Fibroblast of skin of scalp (primary cell): ENCODE data around the gene C6orf89. TPM values are rescaled to one million over a fixed set of nuclear protein-coding genes. Genes with fewer than 3 reads are reported as not detected.
A peak's percentile ranks its signal among the peaks of the same experiment; 100 is the strongest.

Experiments used
- DNase-seq: peaks from one replicate; pipeline ENCODE4 v3.0.0-alpha.2; 2013
- polyA plus RNA-seq, 2 experiments: library from polyadenylated mRNA; unstranded; fragments of 120-200 nt; gene quantifications; one replicate each; pipeline ENCODE4 v1.2.1, GENCODE V29; 2013; ENCODE audit not compliant: insufficient read length in 2 of 2

The C6orf89 gene, protein sequence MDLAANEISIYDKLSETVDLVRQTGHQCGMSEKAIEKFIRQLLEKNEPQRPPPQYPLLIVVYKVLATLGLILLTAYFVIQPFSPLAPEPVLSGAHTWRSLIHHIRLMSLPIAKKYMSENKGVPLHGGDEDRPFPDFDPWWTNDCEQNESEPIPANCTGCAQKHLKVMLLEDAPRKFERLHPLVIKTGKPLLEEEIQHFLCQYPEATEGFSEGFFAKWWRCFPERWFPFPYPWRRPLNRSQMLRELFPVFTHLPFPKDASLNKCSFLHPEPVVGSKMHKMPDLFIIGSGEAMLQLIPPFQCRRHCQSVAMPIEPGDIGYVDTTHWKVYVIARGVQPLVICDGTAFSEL
- 43.4 TPM for polyA plus RNA-seq (2013, experiment 1 of 2; ENCODE audit: insufficient read length)
- 42.2 TPM for polyA plus RNA-seq (2013, experiment 2 of 2; ENCODE audit: insufficient read length)

DNA sequence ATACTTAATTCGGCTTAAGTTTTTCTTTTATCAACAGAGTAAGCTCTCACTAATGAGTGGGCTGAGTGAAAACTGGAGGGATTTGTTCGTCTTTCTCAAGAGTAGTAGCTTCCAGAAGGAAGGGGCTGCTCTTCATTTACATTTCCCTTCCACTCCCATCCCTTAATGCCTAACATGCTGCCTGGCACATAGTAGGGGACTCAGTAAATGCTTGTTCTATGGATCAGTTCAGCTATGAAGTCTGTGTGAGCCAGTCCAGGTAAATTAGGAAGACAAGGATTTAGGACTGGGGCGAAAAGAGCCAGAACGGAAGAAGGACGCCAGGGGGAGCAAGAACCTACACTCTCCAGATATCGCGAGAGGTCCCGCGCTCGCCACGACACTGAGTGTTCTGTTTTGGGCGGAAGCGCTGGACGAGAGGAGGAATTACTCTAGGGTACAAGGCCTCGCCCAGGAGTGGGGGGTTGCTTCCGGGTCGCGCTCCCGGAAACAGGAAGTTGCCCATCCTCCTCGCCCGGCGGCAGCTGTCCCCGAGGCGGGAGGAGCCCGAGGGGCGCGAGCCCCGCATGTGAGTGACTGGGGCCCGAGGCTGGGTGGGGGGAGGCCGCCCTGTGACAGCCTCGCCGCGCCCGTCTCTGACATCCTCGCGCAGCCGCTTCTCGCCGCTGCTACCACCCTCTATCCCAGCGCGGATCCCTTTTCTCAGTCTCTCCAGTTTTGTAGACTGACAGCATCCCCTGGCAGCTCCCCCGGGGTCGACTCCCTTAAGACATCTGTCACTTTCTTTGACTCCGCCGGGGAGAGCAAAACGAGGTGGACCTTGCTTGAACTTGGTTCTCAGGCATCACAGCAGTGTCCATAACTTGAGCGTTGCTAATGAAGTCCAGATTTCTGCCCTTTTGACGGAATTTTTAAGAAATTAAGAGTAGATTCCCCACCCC, at the start of gene C6orf89:
Gene C6orf89 (plus strand): TSS at position 492 of the 941 bp plus-strand sequence. CDS start 13,493 bp downstream, outside the sequence.
- peak; percentile 99 for DNase-seq

DNA sequence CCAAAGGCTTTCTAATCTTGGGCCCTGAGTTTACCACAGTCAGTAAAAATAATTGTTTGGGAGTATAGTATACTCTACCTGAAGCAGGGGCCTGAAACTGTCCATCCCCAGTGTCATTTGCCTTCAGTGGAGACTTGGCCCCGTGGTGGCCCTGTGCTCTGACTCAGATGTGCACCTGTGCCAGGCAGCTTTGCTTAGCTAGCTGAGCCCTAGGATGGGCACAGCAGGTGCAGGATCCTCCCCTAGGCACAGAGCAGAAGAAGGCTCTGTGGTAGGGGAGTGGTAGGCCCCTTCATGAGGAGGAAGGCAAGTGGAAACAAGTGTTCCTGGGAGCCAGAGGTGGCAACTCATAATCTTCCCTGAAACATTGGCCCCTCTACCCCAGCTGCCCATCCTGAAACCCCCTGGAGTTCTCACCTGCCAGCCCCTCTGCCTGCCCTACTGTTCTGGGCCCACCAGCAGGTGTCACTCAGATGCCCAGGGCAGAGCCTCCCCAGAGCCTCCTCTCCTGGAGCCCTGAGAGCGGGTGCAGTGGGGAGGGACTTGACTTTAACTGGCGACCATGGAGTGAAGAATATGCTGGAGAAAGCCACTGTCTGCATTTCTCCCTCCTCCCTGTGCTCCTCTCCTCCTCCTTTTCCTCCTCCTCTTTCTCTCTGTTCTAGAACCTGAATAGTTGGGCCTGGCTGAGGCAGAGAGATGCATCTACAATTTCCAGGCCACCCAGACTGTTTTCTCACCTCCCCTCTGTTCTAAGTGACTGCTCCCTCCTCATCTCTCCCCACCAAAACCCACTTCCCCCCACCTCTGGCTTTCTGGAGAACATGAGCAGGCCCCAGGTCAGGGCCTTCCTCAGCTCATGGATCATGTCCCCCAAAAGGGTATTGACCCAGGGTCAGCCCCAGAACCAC, 49.4 kb upstream of the C6orf89 start:
- no peak for DNase-seq

- no peak for DNase-seq
Observed at GRCh38 chr6:36837022-36837339, 48.8 kb upstream of the C6orf89 start.

- no peak for DNase-seq
Observed at GRCh38 chr6:36837686-36838085, 48.1 kb upstream of the C6orf89 start.

DNA sequence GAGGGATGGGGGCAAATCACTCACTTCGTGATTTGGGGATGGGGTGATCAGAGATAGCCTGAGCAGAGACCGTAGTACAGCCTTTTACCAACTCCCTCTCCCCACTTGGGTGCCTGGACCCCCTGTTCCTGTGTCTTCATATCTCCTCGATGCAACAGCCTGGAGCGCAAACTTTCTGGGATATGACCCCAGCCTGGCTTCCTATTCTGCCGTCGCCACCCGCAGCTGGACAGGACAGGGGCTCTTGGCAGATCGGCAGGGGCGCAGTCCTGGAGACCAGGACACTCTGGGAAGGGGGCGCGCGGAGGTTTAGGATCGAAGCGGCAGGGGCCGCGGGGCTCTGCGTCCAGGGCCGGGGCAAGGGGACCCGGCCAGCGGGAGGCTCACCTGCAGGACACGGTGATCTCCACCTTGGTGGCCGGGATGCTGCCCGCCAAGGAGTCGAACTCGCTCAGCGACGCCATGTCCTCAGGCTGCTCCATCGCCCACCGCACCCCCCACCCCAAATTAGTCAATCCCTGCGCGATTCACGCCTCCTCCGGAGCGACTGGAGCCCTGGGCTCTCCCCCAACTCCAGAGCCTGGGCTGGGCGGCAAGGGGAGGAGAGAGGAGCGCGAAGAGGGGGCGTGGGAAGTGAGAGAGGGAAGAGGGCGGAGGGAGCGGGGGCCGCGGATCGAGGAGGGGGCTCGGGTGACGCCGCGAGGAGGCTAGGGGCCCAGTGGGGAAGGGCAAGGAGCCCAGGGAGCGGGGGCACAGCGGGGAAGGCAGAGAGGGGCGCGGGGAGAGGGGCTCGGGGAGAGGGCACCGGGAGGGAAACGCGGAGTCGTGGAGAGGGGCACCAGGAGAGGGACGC, 46.6 kb upstream of the C6orf89 start, which contains the start of gene CPNE5:
Gene CPNE5 (minus strand): TSS at position 549 of the 853 bp plus-strand sequence. CDS start 67 bp downstream, at position 482.
- no peak for DNase-seq

- DNase-seq = peak; percentile 42
Observed at GRCh38 chr6:36839749-36840431, 45.9 kb upstream of the C6orf89 start.

- no peak for DNase-seq
Observed at GRCh38 chr6:36840432-36841403, 45.0 kb upstream of the C6orf89 start.

DNA sequence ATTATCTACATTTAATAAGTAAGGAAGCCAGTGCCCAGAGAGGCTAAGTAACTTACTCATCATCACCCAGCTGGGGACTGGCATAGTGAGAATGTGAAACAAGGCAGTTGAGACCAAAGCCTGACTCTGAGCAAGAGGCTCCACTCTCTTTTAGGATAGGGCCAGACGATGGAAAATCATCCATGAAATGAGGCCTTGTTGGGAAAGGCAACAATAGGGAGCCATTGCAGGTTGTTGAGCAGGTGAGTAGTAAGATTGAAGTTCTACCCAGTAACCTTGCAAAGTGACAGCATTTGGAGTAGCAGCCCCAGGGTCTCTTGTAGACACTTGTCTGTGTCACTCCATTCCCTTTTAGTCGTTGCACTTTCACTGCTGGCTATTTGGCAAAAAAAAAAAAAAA, 44.0 kb upstream of the C6orf89 start:
- DNase-seq = no peak

DNA sequence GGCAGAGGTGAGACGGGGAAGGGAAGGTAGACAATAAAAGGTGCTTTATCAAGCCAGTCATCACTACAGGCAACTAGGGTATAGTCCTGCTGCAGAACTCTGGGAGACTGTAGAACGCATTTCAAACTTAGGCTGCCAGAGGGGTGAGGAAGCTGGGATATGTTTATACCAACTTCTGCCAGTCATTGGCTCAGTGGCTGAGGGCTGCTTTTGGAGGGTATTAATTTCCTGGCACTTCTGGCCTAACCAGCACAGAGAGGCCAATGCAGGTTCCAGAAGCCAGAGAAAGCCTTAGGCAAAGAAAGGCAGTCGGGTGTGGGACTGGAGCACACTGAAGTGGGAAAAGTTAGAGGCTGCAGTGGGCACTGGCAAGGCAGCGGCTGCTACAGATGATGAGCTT, 42.6 kb upstream of the C6orf89 start:
- DNase-seq = no peak

DNA sequence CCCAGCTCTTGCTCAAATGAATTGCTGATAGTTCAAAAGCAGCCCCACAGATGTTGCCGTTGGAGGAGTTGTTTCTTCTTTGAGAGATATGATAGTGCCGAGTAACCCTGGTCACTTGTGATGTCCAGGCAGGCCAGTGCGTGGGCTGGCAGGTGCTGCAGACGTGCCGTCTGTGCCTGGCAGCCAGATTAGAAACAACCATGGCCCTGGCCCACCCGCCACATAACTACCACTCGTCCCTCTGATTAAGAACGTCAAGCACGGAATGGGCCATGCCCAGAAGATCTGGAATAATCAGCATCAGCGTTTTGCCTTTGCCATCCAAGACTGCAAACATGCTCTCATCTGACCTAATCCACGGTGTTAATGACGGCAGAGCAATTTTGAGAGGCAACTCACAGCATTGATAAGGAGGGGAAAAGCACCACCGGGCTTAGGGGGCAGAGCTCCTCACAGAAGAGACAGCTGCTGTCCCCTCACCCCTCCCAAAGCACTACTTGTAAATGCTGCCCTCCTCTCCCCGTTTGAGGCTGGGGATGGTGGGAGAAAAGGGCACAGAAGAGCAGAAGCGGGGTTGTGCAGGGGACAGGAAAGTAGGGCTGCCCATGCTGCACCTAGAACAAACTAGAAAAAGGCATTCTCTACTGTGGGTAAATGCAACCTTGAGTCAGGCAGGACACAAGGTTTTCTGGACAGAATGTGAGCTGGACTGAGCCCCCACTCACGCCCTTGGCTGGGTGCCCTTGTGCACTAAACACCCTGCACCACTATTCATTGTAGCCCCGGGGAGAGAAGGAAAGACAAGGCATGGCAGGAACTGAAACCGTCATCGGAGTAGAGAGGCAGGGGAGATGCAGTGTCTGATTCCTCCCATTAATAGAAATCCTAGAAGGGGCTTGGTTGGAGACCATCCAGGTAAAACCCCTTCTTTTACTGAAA, 41.3 kb upstream of the C6orf89 start:
- DNase-seq = no peak

DNA sequence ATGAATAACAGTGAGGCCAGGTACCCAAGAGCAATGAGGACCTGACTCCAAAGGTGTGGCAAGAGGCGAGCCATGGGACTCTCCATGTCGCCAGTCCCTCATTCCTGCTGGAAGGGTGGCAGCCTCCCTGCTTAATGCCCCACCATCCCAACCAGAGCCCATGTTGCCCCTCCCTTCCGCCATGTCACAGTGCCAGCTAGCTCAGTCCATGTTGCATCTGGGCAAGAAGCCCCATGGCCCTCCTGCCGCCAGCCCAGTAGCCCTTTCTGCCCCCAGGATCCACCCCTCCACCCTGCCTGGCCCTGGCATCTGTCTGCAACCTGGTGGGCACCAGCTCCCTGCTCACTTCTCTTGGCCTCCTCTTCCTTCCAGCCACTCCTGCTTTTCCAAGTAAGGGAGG, 40.5 kb upstream of the C6orf89 start:
- DNase-seq = no peak

DNA sequence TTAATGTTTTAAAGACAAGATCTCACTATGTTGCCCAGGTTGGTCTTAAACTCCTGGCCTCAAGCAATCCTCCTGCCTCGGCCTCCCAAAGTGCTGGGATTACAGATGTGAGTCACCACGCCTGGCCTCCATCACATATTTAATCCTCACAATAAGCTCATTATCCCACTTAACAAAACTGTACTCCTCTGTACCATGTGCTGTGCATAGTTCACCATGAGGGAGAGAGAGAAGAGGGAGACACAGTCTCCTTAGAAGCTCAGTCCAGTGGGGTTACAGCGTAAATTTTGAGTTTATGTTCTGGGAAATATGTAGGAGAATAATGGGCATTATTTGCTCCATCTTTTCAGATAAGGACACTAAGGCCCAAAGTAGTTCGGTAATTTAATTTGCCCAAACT, 38.6 kb upstream of the C6orf89 start:
- no peak for DNase-seq

- no peak for DNase-seq
Observed at GRCh38 chr6:36847991-36848390, 37.8 kb upstream of the C6orf89 start.

DNA sequence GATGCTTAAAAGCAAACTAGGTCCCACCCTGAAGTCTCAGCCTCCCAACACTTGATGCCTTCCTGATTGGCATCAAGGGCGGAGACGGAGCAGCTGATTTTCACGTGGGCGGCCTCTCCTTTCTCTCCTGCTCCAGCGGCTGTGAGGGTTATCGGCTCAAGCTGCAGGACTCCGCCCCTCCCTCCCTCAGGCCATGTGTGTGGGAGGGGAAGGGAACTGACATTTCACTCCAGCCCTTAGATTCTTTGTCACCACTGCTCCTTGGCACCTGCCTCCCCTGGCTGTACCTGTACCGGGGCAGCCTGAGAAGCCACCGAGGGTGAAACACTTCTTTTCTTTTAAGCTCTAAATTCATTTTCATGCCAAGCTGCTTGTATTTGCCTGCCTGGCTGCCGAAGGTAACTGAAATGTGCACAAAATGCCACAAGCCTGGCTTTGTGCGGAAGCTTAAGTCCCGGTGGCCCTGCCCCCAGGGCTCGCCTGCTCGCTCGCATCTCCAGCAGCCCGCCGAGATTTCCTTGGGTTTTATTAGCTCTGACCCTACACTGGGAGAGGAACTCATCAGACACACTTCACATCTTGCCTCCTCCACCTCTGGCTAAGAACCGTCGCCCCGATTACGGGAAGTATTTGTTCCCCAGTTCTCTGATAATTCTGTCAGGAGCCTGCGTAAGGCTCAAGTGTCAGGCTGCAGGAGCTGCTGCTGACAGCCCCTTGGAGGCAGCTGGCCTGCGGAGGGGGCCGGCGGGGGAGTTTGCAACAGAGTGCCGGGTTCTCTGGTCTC, 36.9 kb upstream of the C6orf89 start:
- DNase-seq = no peak

- no peak for DNase-seq
Observed at GRCh38 chr6:36850021-36850420, 35.7 kb upstream of the C6orf89 start.

DNA sequence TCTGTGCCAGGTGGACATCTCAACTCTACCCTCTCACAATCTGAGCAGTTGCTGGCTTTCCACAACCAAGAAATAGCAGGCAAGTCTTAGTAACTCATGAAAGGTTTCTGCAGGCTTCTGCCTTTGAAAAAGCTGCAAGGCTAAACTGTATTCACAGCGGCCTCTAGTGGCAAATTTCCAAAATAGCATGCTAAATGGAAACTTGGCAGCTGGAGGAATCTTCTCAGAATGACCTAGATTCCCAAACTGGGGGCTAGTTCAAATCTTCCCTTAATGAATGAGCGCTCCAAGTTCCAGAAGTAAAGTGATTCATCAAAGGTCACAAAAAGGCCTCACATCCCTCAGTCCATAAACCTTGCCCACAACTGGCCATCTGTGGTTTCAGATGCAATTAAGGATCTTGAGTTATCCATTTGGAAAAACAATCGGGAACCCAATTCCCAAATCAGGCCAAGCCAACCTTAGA, 34.6 kb upstream of the C6orf89 start:
- peak; percentile 73 for DNase-seq

GRCh38 chr6:36851626-36852025, 34.1 kb upstream of the C6orf89 start:
- no peak for DNase-seq
